ENCODE measurements around the gene UTP11. TPM values are rescaled to one million over a fixed set of nuclear protein-coding genes. Genes with fewer than 3 reads are reported as not detected.

The UTP11 gene
- total and polyA plus RNA-seq, 2 of the 8 experiments (the other 6 are each of a cell fraction or from before 2014, with no cell fraction given): 19.5 to 60.5 TPM

GRCh38 chr1:38073534-38074301 is 61.2 kb downstream of the UTP11 start:
- H4K20me1 ChIP-seq (replicated peaks in 1 of 2; ENCODE audit: control insufficient read depth in 1 of 2, insufficient read depth in 2 of 2, low read length in 2 of 2): peaks cover 0 to 5% of the 10 kb centered on the region in 2 experiments
- peak overlapping the region; percentile 83; the same call in 1 of the 2 replicates for H2BK12ac ChIP-seq (ENCODE audit: low read depth, low read length)
- no peak overlapping the region for H3K4ac ChIP-seq (replicated peaks; ENCODE audit: insufficient read length, low read depth, low read length)
- no peak overlapping the region for H3K4me3 ChIP-seq (ENCODE audit: extremely low read depth in 1 of 4, insufficient read depth in 2 of 4, low read depth in 3 of 4, low read length in 4 of 4)
- H3K18ac ChIP-seq (ENCODE audit: extremely low read depth, low read length): peak overlapping the region; percentile 75
- H3K4me1 ChIP-seq (replicated peaks in 1 of 4; ENCODE audit: control insufficient read depth in 3 of 4, insufficient read depth in 4 of 4, low read length in 3 of 4): peaks cover 4 to 15% (median 11%) of the 10 kb centered on the region in 4 experiments
- no peaks in the 10 kb centered on the region for H3K36me3 ChIP-seq (ENCODE audit: control insufficient read depth in 2 of 4, insufficient read depth in 4 of 4, low read length in 3 of 4)
- H3K4me2 ChIP-seq (ENCODE audit: insufficient read depth in 1 of 2, low read depth in 2 of 2, low read length in 2 of 2): peak overlapping the region; percentile 5 to 18; a peak in 1 of 4 replicates
- no peak overlapping the region for H2BK120ac ChIP-seq (replicated peaks; ENCODE audit: low read depth, low read length)
- H3K23ac ChIP-seq (ENCODE audit: insufficient read length): no peak overlapping the region
- no peaks in the 10 kb centered on the region for H3K9me3 ChIP-seq (ENCODE audit: insufficient read depth in 2 of 2, low read depth in 1 of 2, low read length in 1 of 2)
- no peak overlapping the region for H3K9ac ChIP-seq (replicated peaks in 1 of 4; ENCODE audit: extremely low read depth in 1 of 4, low read depth in 3 of 4, low read length in 3 of 4)
- POLR2A ChIA-PET (ENCODE audit: partially characterized antibody): interaction anchor here (0.7 to 1.4 kb wide), 3 partner anchors 10 to 1676 kb away, joined by 3 read pairs; partner anchors contain the start of gene LSM10
- H2BK20ac ChIP-seq (ENCODE audit: low read length): peak overlapping the region; percentile 75; the same call in 1 of the 2 replicates
- H3K27me3 ChIP-seq (replicated peaks in 1 of 4; ENCODE audit: control insufficient read depth in 3 of 4, extremely low read depth in 1 of 4, insufficient read depth in 3 of 4, low read length in 3 of 4): no peaks in the 10 kb centered on the region
- H2AK5ac ChIP-seq (ENCODE audit: low read depth, low read length): peak overlapping the region; percentile 30; the same call in 1 of the 2 replicates
- CTCF ChIA-PET (ENCODE audit: partially characterized antibody): interaction anchor here (0.5 to 11.2 kb wide), 9 partner anchors 9 to 1459 kb away, joined by 3 to 212 read pairs (median 7); partner anchors contain the start of gene POU3F1
- no peak for TF ChIP-seq POLR2AphosphoS5 (IDR thresholded peaks at IDR 0.05; ENCODE audit: low read depth, low read length)
- TF ChIP-seq TEAD4 (IDR thresholded peaks at IDR 0.05; ENCODE audit: low read depth, low read length): peak; percentile 15; the same call in 1 of the 2 replicates
- TF ChIP-seq CEBPB (IDR thresholded peaks at IDR 0.05; ENCODE audit: low read depth, low read length): no peak
- FAIRE-seq (no peak), DNase-seq (ENCODE audit: low read depth in 1 of 2, low spot score in 2 of 2) (no peak)
- no peak overlapping the region for H4K5ac ChIP-seq (ENCODE audit: insufficient read length, low read depth, low read length)
- WGBS, 2 experiments (ENCODE audit: extremely low coverage in 1 of 2, insufficient coverage in 1 of 2, insufficient read length in 1 of 2, insufficient replicate concordance in 2 of 2, low coverage in 1 of 2, low lambda C conversion rate in 2 of 2, missing lambda C conversion rate in 1 of 2): 67% methylated on average over 9 of the region's 9 CpGs; no CpG with 5 or more reads in 1 of the 2 experiments
- H3K79me1 ChIP-seq (ENCODE audit: low read depth, low read length): peaks cover 3% of the 10 kb centered on the region; the same call in 1 of the 2 replicates
- no peaks in the 10 kb centered on the region for H3K79me2 ChIP-seq (ENCODE audit: control insufficient read depth in 1 of 2, insufficient read depth in 2 of 2, low read length in 2 of 2)
- H2BK5ac ChIP-seq (ENCODE audit: low read depth, low read length): peak overlapping the region; percentile 81; the same call in 1 of the 2 replicates
- H2BK15ac ChIP-seq (ENCODE audit: low read length): peak overlapping the region; percentile 75; the same call in 1 of the 2 replicates
- H2AFZ ChIP-seq (ENCODE audit: low read length): no peak overlapping the region
- 0 out of 2 replicates have a peak overlapping the region, but pooled peaks have one; percentile 14 for H3K27ac ChIP-seq (ENCODE audit: low read depth, low read length)
- H3K14ac ChIP-seq (ENCODE audit: insufficient read length): no peak overlapping the region
- no peak overlapping the region for H3K56ac ChIP-seq (replicated peaks; ENCODE audit: insufficient read length, low read depth, low read length)
- H3K23me2 ChIP-seq (ENCODE audit: low read depth, low read length): no peaks in the 10 kb centered on the region; the same call in 1 of the 2 replicates
- peak overlapping the region; percentile 40 for H4K91ac ChIP-seq (replicated peaks; ENCODE audit: insufficient read length, low read length)
- H4K8ac ChIP-seq (ENCODE audit: extremely low read depth, insufficient read depth, low read length): no peak overlapping the region
